ENCODE measurements around the gene PIEZO1.

Gene PIEZO1

GRCh38 chr16:88754109-88754911 lies 30.7 kb downstream of the PIEZO1 start:
- DNase-seq (ENCODE audit: low spot score) = no peak
- peak; percentile 15 for FAIRE-seq

- DNase-seq (ENCODE audit: low spot score) = no peak
- no peak for FAIRE-seq
These were observed 31.4 kb downstream of the PIEZO1 start for GRCh38 chr16:88753602-88754001.

- no peak for DNase-seq (ENCODE audit: low spot score)
- FAIRE-seq = no peak
These were observed 31.8 kb downstream of the PIEZO1 start for GRCh38 chr16:88753191-88753590.

- DNase-seq (ENCODE audit: low spot score) = no peak
- no peak for FAIRE-seq
These were observed 32.5 kb downstream of the PIEZO1 start for GRCh38 chr16:88752386-88753002.

GRCh38 chr16:88750854-88751253 lies 34.2 kb downstream of the PIEZO1 start:
- FAIRE-seq (no peak), DNase-seq (ENCODE audit: low spot score) (no peak)

GRCh38 chr16:88749358-88749757 lies 35.7 kb downstream of the PIEZO1 start:
- FAIRE-seq = no peak
- no peak for DNase-seq (ENCODE audit: low spot score)

GRCh38 chr16:88748364-88748763 lies 36.7 kb downstream of the PIEZO1 start:
- FAIRE-seq (no peak), DNase-seq (ENCODE audit: low spot score) (no peak)

- FAIRE-seq (no peak), DNase-seq (ENCODE audit: low spot score) (peak; percentile 16)
These were observed 37.3 kb downstream of the PIEZO1 start for GRCh38 chr16:88747588-88748301.

- no peak for FAIRE-seq
- no peak for DNase-seq (ENCODE audit: low spot score)
These were observed 38.5 kb downstream of the PIEZO1 start for GRCh38 chr16:88746506-88746905.

- FAIRE-seq = no peak
- no peak for DNase-seq (ENCODE audit: low spot score)
These were observed 40.2 kb downstream of the PIEZO1 start for GRCh38 chr16:88744577-88745521.

- FAIRE-seq (no peak), DNase-seq (ENCODE audit: low spot score) (peak; percentile 45)
These were observed 41.1 kb downstream of the PIEZO1 start for GRCh38 chr16:88743693-88744576.

- DNase-seq (ENCODE audit: low spot score) (no peak), FAIRE-seq (no peak)
These were observed 42.0 kb downstream of the PIEZO1 start for GRCh38 chr16:88742896-88743605.

GRCh38 chr16:88741368-88741767 lies 43.7 kb downstream of the PIEZO1 start:
- FAIRE-seq (no peak), DNase-seq (ENCODE audit: low spot score) (no peak)

- no peak for DNase-seq (ENCODE audit: low spot score)
- no peak for FAIRE-seq
These were observed 44.3 kb downstream of the PIEZO1 start for GRCh38 chr16:88740727-88741055.

GRCh38 chr16:88739977-88740726 lies 44.9 kb downstream of the PIEZO1 start:
- FAIRE-seq (no peak), DNase-seq (ENCODE audit: low spot score) (no peak)

GRCh38 chr16:88739139-88739976 lies 45.7 kb downstream of the PIEZO1 start:
- DNase-seq (ENCODE audit: low spot score) = no peak

GRCh38 chr16:88738151-88739084 lies 46.6 kb downstream of the PIEZO1 start:
- DNase-seq (ENCODE audit: low spot score) = no peak
- FAIRE-seq = no peak

More at GRCh38 chr16:88739139-88739976, 45.7 kb downstream of the PIEZO1 start:
- no peak for FAIRE-seq

Data from RCC 7860 (cell line).